Pancreas (tissue), 10 donors: Measurements from ENCODE around the gene CPHXL. TPM values are rescaled to one million over a fixed set of nuclear protein-coding genes. Genes with fewer than 3 reads are reported as not detected.

Source experiments
- ATAC-seq, 4 donors: fragments of 200-7000 bp; cut with Tn5 transposase; one replicate each; pipeline versions ENCODE4 v1.8.0 to v1.9.1; 2020; ENCODE audit warnings: mild to moderate bottlenecking in 4 of 4, moderate library complexity in 4 of 4
- DNase-seq, 6 donors: peaks; one replicate each; pipeline ENCODE4 v3.0.0-alpha.2; 2020
- FAIRE-seq: peaks from 2 replicates; lab custom pipeline; 2012; peaks lifted over from hg19 to GRCh38; lab: Jason Lieb, UNC
- H3K27ac ChIP-seq, 4 donors: fragments of 200-600 bp; sonication (generic); 1 replicate in 3 of 4; 2 replicates in 1 of 4; pipeline versions ENCODE4 v1.5.0 to v1.8.0; 2020
- H3K27me3 ChIP-seq, 4 donors: fragments of 200-600 bp; one replicate each; pipeline ENCODE4 v1.8.0; 2021
- H3K36me3 ChIP-seq, 3 donors: fragments of 200-600 bp; sonication (generic) in 1 of 3; one replicate each; pipeline versions ENCODE4 v1.5.0 to v1.8.0; 2020 to 2021
- H3K4me1 ChIP-seq, 3 donors: fragments of 200-600 bp; one replicate each; pipeline ENCODE4 v1.8.0; 2021
- H3K4me3 ChIP-seq, 4 donors: fragments of 200-600 bp; sonication (generic) in 2 of 4; one replicate each; pipeline versions ENCODE4 v1.5.0 to v1.8.0; 2020 to 2021
- H3K9me3 ChIP-seq, 4 donors: fragments of 200-600 bp; one replicate each; pipeline ENCODE4 v1.8.0; 2021
- WGBS, 2 donors: extraction: QIAGEN DNeasy Blood & Tissue Kit; methylation state at CpG; one replicate each; pipeline ENCODE4 v1.1.7; 2013; 5-methylcytosine and 5-hydroxymethylcytosine counted together
- intact Hi-C, 3 donors: fragments of 100-400 bp; cut with DNase I; formaldehyde crosslinking; loops; one replicate each; pipeline versions ENCODE4 v1.11.1 to v1.14.2; 2022
- polyA plus RNA-seq, 2 donors: library from polyadenylated mRNA; stranded (reverse); fragments of 200-250 nt; gene quantifications; one replicate each; pipeline ENCODE4 v1.2.3, GENCODE V29; 2013
- total RNA-seq, 6 donors: library from RNA; stranded (reverse); fragmentation: NEBNext Ultra II Directional in 4 of 6; extraction: Animal tissue kit (Norgen Biotek cat#: 25700) in 4 of 6; gene quantifications; one replicate each; pipeline versions ENCODE4 v1.2.1 to v1.2.4, GENCODE V29; 2021 to 2023
- TF ChIP-seq, protein P1 (sequence below), 4 donors: fragments of 200-600 bp; sonication (generic) in 3 of 4; IDR thresholded peaks; one replicate each; pipeline versions ENCODE4 v1.5.0 to v1.8.0; 2021; ENCODE audit warnings: antibody characterized with exemption in 4 of 4
- donor health status: healthy with polysubstance abuse.
- donor health status: DM: no; HTN: no; CAD: no; lungs with moderate emphysema.
- donor health status: DM: no; HTN: no; CAD: no.
- donor health status: control.
- donor health status: control.
- donor health status: Bipolar disorder and iron deficiency.
- donor health status: DM: yes; HTN: yes; CAD: no.
- donor health status: DM: no; HTN: no; CAD: no.
- donor health status: DM: no; HTN: no; CAD: no.
- donor health status: DM: yes; HTN: yes; CAD: no.

CPHXL gene
- total and polyA plus RNA-seq, 8 donors = not detected

DNA sequence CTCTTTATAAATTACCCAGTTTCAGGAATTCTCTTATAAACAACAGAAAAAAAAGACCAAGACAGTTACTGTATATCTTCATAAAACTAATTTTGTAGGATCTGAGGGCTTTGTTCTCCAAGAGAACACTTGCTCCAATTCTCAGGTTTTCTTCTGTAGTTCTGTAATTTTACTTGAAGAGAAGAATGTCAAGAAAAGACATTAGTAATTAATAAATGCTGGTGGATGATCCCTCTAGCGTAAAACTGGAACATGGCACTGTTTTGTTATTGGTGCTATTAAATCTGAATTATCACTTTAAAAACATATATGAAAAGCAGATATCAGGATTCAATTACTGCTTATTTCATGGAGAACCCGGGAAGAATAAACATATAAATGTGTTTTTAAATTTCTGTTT, 36.5 kb upstream of the CPHXL start:
- Histone ChIP-seq H3K9me3 (no peaks in the 10 kb centered on the region), H3K27ac (no peak overlapping the region), H3K4me3 (no peak overlapping the region), H3K27me3 (no peaks in the 10 kb centered on the region), H3K36me3 (no peaks in the 10 kb centered on the region), H3K4me1 (no peaks in the 10 kb centered on the region)
- 62 to 72% methylated on average over 2 of the region's 2 CpGs for WGBS, 2 donors
- DNase-seq (no peak), ATAC-seq (no peak), FAIRE-seq (no peak)
- TF ChIP-seq, protein P1, sequence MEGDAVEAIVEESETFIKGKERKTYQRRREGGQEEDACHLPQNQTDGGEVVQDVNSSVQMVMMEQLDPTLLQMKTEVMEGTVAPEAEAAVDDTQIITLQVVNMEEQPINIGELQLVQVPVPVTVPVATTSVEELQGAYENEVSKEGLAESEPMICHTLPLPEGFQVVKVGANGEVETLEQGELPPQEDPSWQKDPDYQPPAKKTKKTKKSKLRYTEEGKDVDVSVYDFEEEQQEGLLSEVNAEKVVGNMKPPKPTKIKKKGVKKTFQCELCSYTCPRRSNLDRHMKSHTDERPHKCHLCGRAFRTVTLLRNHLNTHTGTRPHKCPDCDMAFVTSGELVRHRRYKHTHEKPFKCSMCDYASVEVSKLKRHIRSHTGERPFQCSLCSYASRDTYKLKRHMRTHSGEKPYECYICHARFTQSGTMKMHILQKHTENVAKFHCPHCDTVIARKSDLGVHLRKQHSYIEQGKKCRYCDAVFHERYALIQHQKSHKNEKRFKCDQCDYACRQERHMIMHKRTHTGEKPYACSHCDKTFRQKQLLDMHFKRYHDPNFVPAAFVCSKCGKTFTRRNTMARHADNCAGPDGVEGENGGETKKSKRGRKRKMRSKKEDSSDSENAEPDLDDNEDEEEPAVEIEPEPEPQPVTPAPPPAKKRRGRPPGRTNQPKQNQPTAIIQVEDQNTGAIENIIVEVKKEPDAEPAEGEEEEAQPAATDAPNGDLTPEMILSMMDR (IDR thresholded peaks at IDR 0.05) = no peak
- intact Hi-C loops = loop anchor here in 2 of 3 donors (5.0 to 10.0 kb wide), 2 partner anchors 288 to 290 kb away; no protein-coding TSS in a partner anchor

DNA sequence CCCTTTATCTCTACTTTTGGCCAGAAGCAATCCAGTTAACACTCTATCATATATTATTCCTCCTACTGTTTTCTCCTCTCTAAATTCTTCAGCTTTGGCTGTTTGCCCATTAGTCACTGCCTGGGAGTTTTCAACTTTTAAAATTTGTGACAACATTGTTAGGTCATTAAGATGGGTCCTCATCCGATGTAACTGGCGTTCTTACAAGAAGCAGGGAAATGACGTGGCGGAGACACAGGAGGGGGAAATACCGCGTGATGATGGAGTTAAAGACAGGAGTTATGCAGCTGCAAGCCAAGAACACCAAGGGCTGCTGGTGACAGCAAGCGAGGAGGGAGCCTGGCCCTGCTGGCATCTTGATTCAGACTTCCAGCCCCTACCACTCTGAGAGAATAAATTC, 34.8 kb upstream of the CPHXL start:
- 68 to 70% methylated on average over 7 of the region's 7 CpGs for WGBS, 2 donors
- no peak overlapping the region for H3K4me3 ChIP-seq
- FAIRE-seq = no peak
- ATAC-seq = no peak
- no peaks in the 10 kb centered on the region for H3K36me3 ChIP-seq
- DNase-seq = no peak
- H3K27ac ChIP-seq = no peak overlapping the region
- H3K27me3 ChIP-seq = no peaks in the 10 kb centered on the region
- TF ChIP-seq, protein P1 (IDR thresholded peaks at IDR 0.05) = no peak
- no peaks in the 10 kb centered on the region for H3K4me1 ChIP-seq
- no peaks in the 10 kb centered on the region for H3K9me3 ChIP-seq
- intact Hi-C loops = loop anchor here in 2 of 3 donors (5.0 to 10.0 kb wide), 2 partner anchors 286 to 289 kb away; no protein-coding TSS in a partner anchor

DNA sequence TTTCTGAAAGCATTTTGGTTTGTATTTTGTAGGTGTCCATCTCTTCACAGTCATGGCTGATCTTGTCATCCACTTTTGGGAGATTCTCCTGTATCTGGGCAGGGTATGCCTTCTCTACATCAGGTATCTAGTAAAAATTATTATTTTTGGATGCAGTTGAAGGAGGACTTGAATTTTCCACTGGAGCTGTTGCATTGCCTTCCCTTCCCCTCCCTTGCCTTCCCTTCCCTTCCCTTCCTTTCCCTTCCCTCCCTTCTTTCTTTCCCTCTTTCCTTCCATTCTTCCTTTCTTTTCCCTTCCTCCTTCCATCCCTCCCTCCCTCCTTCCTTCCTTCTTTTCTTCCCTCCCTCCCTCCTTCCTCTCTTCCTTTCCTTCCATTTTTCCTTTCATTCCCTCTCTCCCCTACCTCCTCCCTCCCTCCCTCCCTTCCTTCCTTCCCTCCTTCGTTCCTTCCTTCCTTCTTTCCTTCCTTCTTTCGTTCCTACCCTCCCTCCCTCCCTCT, 33.8 kb upstream of the CPHXL start:
- Histone ChIP-seq H3K4me1 (no peaks in the 10 kb centered on the region), H3K4me3 (no peak overlapping the region), H3K27me3 (no peaks in the 10 kb centered on the region), H3K27ac (no peak overlapping the region), H3K9me3 (no peaks in the 10 kb centered on the region), H3K36me3 (no peaks in the 10 kb centered on the region)
- DNase-seq (no peak), FAIRE-seq (no peak), ATAC-seq (no peak)
- intact Hi-C loops = loop anchor here in 2 of 3 donors (5.0 to 10.0 kb wide), 2 partner anchors 285 to 288 kb away; no protein-coding TSS in a partner anchor
- TF ChIP-seq, protein P1 (IDR thresholded peaks at IDR 0.05) = no peak
- WGBS, 2 donors = 17 to 34% methylated on average over 2 of the region's 2 CpGs

DNA sequence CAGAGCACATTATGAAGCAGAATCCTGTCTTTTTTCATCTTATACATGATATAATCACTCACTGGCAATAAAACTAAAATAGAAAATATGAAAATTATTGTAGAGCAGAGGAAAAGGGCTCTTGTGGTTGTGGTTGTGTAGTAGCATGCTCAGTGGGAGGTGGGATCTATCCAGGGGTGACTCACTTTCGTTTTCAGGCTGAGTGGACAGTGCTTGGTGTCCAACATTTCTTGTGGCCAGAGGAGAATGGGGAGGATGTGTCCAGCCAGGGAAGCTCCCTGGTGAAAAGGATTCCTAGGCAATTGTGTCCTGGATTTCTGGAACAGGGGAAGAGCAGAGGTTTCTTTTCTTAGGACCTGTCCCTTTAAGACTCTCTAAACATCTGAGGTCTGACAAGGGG, 31.9 kb upstream of the CPHXL start:
- no peak overlapping the region for H3K4me3 ChIP-seq
- ATAC-seq (no peak), DNase-seq (no peak), FAIRE-seq (no peak)
- H3K27ac ChIP-seq = no peak overlapping the region
- H3K36me3 ChIP-seq = no peaks in the 10 kb centered on the region
- 74 to 78% methylated on average over 1 of the region's 1 CpG for WGBS, 2 donors
- intact Hi-C loops = no loop called here
- peaks cover 0 to 6% (median 4%) of the 10 kb centered on the region in 3 donors for H3K4me1 ChIP-seq
- H3K27me3 ChIP-seq = no peaks in the 10 kb centered on the region
- TF ChIP-seq, protein P1 (IDR thresholded peaks at IDR 0.05) = no peak
- no peaks in the 10 kb centered on the region for H3K9me3 ChIP-seq

DNA sequence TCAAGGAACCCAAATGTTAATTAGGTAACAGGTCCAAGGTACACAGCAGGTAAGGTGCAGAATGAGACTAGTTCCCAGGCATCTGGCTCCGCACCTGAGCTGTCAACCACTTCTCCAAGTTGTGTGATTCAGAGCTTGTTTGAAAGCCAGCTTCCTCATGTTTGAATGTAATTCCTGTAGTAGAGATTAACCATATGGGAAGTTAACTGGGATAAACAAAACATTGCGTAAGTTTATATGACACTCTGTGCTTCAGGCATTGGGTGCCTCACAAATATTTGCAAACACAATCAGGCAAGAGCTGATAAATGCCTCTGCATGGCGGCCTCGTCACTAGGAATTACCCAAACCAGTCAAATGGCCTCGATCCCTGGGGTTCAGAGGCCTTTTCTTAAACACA, 27.9 kb upstream of the CPHXL start:
- H3K27me3 ChIP-seq = no peaks in the 10 kb centered on the region
- no peaks in the 10 kb centered on the region for H3K9me3 ChIP-seq
- ATAC-seq (peak; percentile 90 to 92 (median 91)), FAIRE-seq (no peak), DNase-seq (peak in 4 of 6 donors; percentile 61 to 76 (median 66))
- H3K4me1 ChIP-seq = peaks cover 3 to 16% (median 10%) of the 10 kb centered on the region in 3 donors
- no peaks in the 10 kb centered on the region for H3K36me3 ChIP-seq
- TF ChIP-seq, protein P1 (IDR thresholded peaks at IDR 0.05) = no peak
- peak overlapping the region; percentile 54 to 81 (median 66) for H3K27ac ChIP-seq
- no peak overlapping the region for H3K4me3 ChIP-seq
- intact Hi-C loops = no loop called here
- WGBS, 2 donors = 10 to 12% methylated on average over 5 of the region's 5 CpGs
